HG02938 (cell line): ENCODE results near the gene KRTAP9-3.
"Not testable (repeated sequence)": the region's sequence is repeated elsewhere in the genome, so short reads cannot be mapped to it uniquely, and the experiment has no call there.

Experiments
- ATAC-seq: cut with Tn5 transposase; IDR thresholded peaks from one replicate; pipeline ENCODE4 v1.9.1; 2021; ENCODE audit warnings: mild to moderate bottlenecking, moderate library complexity; ENCODE audit not compliant: unreplicated experiment

KRTAP9-3 gene, protein sequence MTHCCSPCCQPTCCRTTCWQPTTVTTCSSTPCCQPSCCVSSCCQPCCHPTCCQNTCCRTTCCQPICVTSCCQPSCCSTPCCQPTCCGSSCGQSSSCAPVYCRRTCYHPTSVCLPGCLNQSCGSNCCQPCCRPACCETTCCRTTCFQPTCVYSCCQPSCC

GRCh38 chr17:41232399-41233105 is at the start of gene KRTAP9-3:
KRTAP9-3 (plus strand) TSS chr17:41232449; CDS start chr17:41232502, 53 bp downstream.
- ATAC-seq = not testable (repeated sequence)

- ATAC-seq = no peak
Measured at GRCh38 chr17:41184480-41184961, 47.7 kb upstream of the KRTAP9-3 start, which contains the start of gene KRTAP4-1. KRTAP4-1 (minus strand) TSS chr17:41184911; CDS start chr17:41184854, 57 bp downstream.

GRCh38 chr17:41185001-41185400 is 47.2 kb upstream of the KRTAP9-3 start:
- no peak for ATAC-seq

GRCh38 chr17:41186872-41187271 is 45.4 kb upstream of the KRTAP9-3 start:
- no peak for ATAC-seq

DNA sequence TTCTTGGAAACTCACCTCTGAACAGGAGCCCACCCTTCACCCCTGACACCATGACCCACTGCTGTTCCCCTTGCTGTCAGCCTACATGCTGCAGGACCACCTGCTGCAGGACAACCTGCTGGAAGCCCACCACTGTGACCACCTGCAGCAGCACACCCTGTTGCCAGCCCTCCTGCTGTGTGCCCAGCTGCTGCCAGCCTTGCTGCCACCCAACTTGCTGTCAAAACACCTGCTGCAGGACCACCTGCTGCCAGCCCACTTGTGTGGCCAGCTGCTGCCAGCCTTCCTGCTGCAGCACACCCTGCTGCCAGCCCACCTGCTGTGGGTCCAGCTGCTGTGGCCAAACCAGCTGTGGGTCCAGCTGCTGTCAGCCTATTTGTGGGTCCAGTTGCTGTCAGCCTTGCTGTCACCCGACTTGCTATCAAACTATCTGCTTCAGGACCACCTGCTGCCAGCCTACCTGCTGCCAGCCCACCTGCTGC is 42.4 kb upstream of the KRTAP9-3 start, which contains the start of gene KRTAP9-1:
KRTAP9-1 (plus strand) TSS at position 51 of the 482 bp plus-strand sequence; CDS start at position 51, 0 bp downstream.
- ATAC-seq = not testable (repeated sequence)

DNA sequence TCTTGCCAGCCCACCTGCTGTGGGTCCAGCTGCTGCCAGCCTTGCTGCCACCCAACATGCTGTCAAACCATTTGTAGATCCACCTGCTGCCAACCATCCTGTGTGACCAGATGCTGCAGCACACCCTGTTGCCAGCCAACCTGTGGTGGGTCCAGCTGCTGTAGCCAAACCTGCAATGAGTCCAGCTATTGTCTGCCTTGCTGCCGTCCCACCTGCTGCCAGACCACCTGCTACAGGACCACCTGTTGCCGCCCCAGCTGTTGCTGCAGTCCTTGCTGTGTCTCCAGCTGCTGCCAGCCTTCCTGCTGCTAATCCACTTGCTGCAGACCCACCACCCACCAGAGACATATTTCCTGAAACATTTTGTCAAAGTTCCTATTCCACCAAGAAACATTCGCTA is 41.9 kb upstream of the KRTAP9-3 start:
- no peak for ATAC-seq

DNA sequence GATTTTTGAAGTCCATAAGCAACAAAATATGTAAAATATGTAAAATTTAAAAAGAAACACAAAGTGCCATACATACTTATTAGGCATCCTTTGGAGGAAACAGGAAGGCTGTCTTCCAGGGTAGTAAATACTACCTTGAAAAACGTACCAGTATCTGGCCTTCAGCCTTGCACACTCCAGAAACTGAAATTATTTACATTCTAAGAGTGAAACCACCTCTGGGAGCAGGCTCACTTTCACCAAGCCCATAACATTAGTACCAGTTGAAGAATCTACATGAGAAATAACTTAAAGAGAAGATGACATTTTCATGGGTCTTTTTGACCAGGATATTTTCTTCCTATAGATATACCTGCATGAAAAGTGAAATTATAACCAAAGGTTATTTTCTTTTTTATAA is 36.2 kb upstream of the KRTAP9-3 start:
- no peak for ATAC-seq

- ATAC-seq = no peak
Measured at GRCh38 chr17:41199421-41200078, 32.7 kb upstream of the KRTAP9-3 start.

- no peak for ATAC-seq
Measured at GRCh38 chr17:41211845-41212466, 20.3 kb upstream of the KRTAP9-3 start.

DNA sequence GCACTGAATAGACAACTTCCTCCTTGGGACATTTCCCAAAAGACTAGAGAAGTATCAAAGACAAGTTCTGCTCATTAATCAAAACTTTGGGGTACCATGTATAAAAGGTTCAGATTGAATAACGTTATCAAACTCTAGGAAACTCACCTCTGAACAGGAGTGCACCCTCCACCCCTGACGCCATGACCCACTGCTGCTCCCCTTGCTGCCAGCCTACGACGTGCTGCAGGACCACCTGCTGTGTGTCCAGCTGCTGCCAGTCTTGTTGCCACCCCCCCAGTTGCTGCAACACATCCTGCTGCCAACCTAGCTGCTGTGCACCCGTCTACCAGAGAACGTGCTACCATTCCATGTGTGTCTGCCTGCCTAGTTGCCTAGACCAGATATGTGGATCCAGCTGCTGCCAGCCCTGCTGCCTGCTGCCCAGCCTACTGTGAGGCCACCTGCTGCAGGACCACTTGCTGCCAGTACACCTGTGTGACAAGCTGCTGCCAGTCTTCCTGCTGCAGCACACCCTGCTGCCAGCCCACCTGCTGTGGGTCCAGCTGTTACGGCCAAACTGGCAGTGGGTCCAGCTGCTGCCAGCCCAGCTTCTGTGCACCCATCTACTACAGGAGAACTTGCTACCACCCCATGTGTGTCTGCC is 19.6 kb upstream of the KRTAP9-3 start:
- no peak for ATAC-seq

GRCh38 chr17:41215681-41216080 is 16.6 kb upstream of the KRTAP9-3 start:
- ATAC-seq = no peak

GRCh38 chr17:41223821-41224220 is 8.4 kb upstream of the KRTAP9-3 start:
- ATAC-seq = no peak

DNA sequence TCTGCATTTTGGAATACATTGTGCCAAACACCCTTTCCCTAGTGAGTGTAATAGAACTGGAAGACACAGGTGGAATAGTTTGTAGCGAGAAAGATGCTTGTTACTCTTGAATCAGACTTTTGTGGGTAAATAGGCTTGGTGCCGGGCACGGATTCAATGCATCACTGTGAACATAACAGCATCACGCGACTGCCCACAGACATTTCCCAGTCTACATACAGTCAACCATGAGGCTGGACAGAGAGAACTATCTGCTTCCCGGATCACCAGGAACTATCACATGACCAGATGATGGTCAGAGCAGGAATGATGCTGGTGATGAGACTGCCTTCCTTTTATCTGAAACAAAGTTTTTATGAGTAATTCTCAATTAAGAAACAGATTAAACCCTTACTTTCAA is 6.2 kb upstream of the KRTAP9-3 start:
- no peak for ATAC-seq

DNA sequence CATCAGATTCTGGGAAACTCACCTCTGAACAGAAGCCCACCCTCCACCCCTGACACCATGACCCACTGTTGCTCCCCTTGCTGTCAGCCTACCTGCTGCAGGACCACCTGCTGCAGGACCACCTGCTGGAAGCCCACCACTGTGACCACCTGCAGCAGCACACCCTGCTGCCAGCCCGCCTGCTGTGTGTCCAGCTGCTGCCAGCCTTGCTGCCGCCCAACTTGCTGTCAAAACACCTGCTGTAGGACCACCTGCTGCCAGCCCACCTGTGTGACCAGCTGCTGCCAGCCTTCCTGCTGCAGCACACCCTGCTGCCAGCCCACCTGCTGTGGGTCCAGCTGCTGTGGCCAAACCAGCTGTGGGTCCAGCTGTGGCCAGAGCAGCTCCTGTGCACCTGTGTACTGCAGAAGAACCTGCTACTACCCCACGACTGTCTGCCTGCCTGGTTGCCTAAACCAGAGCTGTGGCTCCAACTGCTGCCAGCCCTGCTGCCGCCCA is 5.6 kb upstream of the KRTAP9-3 start, which contains the start of gene KRTAP9-2:
KRTAP9-2 (plus strand) TSS at position 51 of the 498 bp plus-strand sequence; CDS start at position 58, 7 bp downstream.
- ATAC-seq = not testable (repeated sequence)

- no peak for ATAC-seq
Measured at GRCh38 chr17:41230094-41230493, 2.2 kb upstream of the KRTAP9-3 start.

GRCh38 chr17:41231731-41232130 is 518 bp upstream of the KRTAP9-3 start:
- no peak for ATAC-seq

DNA sequence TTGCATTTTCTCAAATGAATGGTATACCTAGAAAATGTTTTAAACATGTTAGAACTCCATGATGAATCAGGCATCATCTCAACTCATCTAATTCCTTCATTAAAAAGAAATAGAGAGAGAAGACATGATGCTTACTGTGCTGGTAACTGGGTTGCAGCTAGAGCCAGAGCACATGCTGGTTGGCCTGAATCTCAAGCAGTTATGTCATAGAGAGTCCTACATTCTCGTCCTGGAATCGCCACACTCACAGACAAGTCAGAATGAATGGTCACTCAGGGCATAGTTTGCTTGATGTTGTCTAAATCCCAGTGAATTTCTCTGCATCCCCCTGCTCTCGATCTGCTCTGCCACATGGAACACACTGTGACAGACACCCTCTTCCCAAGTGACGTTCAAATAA is 4.9 kb downstream of the KRTAP9-3 start:
- ATAC-seq = not testable (repeated sequence)

DNA sequence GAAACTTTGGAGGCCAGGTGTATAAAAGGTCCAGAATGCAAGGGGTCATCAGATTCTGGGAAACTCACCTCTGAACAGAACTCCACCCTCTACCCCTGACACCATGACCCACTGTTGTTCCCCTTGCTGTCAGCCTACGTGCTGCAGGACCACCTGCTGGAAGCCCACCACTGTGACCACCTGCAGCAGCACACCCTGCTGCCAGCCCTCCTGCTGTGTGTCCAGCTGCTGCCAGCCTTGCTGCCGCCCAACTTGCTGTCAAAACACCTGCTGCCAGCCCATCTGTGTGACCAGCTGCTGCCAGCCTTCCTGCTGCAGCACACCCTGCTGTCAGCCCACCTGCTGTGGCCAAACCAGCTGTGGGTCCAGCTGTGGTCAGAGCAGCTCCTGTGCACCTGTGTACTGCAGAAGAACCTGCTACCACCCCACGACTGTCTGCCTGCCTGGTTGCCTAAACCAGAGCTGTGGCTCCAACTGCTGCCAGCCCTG is 5.7 kb downstream of the KRTAP9-3 start, which contains the start of gene KRTAP9-8:
KRTAP9-8 (plus strand) TSS at position 51 of the 489 bp plus-strand sequence; CDS start at position 104, 53 bp downstream.
- not testable (repeated sequence) for ATAC-seq

- not testable (repeated sequence) for ATAC-seq
Measured at GRCh38 chr17:41246995-41247787, 14.9 kb downstream of the KRTAP9-3 start.
